Measurements from ENCODE around the gene CARS1. TPM values are rescaled to one million over a fixed set of nuclear protein-coding genes. Genes with fewer than 3 reads are reported as not detected.

Gene CARS1
- total RNA-seq (2012; rRNA removed) (65.8 and 78.3 TPM in 2 replicates), polyA plus RNA-seq (2012; rRNA removed) (62.5 and 72.7 TPM in 2 replicates), Bru-seq, nascent RNA (percentile 93 among the genes with signal in this experiment), BruChase-seq, experiment 1, labeled RNA remaining after a 6-hour chase (percentile 93 among the genes with signal in this experiment), BruChase-seq, experiment 2, labeled RNA remaining after a 2-hour chase (percentile 80 among the genes with signal in this experiment)
- 42.2 and 49.8 TPM in 2 replicates for polyA plus RNA-seq (2012; cell fraction: cytosol; rRNA removed)
- polyA plus RNA-seq (2012; cell fraction: nucleus; rRNA removed; ENCODE audit: low replicate concordance): 168 and 280 TPM in 2 replicates
- long read RNA-seq, transcript CARS-201 (22 exons, 2,491 nt): minor isoform, 34 of 310 reads
- long read RNA-seq, transcript CARS-203 (22 exons, 2,685 nt): major isoform, 100 of 310 reads
- long read RNA-seq, transcript CARS-202 (23 exons, 2,758 nt): minor isoform, 11 of 310 reads
- long read RNA-seq, partial matches to known transcripts: 97 of 310 reads
- long read RNA-seq, other reads (novel, unspliced or antisense): 67 of 310 reads

GRCh38 chr11:3057069-3057963, at the start of gene CARS1:
Gene CARS1, minus strand, starts transcription at chr11:3057423. Its CDS starts 56 bp downstream, at chr11:3057367.
- no peaks in the 10 kb centered on the region for H3K27me3 ChIP-seq (ENCODE audit: control insufficient read depth, insufficient read depth, low read length)
- peak within 1 kb of the TSS; percentile 56 for H3K18ac ChIP-seq (ENCODE audit: low read depth, low read length)
- peak within 1 kb of the TSS; percentile 94 for H3K4ac ChIP-seq (ENCODE audit: low read depth, low read length)
- whole genome bisulfite sequencing, 2 experiments (ENCODE audit: extremely low coverage in 2 of 2, insufficient read length in 1 of 2): 1% methylated on average over 39 of the region's 68 CpGs; no CpG with 5 or more reads in 1 of the 2 experiments
- H3K9ac ChIP-seq (ENCODE audit: low read depth, low read length): peak within 1 kb of the TSS; percentile 96
- H3K36me3 ChIP-seq (ENCODE audit: control insufficient read depth, insufficient read depth, low read length): peaks cover 17% of the 10 kb centered on the region
- H4K91ac ChIP-seq (ENCODE audit: insufficient read depth, low read depth, low read length): peak within 1 kb of the TSS; percentile 94
- H3K4me1 ChIP-seq (ENCODE audit: control insufficient read depth, insufficient read depth, low read length): peaks cover 11% of the 10 kb centered on the region
- H2AK5ac ChIP-seq (ENCODE audit: low read depth, low read length): peak within 1 kb of the TSS; percentile 94
- ChIA-PET POLR2A (ENCODE audit: unreplicated experiment) (interaction anchor here (0.6 kb wide), 1 partner anchor 153 kb away, joined by 4 read pairs; no protein-coding TSS in a partner anchor), CTCF (no interaction called here)
- H2BK120ac ChIP-seq (ENCODE audit: low read depth, low read length): peak within 1 kb of the TSS; percentile 65
- peak within 1 kb of the TSS; percentile 92 for H2BK5ac ChIP-seq (ENCODE audit: low read depth, low read length, poor library complexity, severe bottlenecking)
- H4K20me1 ChIP-seq (ENCODE audit: insufficient read depth, low read length): peaks cover 25% of the 10 kb centered on the region
- BruUV-seq (replicated peaks): no TSS peak
- H4K8ac ChIP-seq (ENCODE audit: low read depth in 2 of 2, low read length in 2 of 2): peak within 1 kb of the TSS; percentile 99 to 100
- H3K9me3 ChIP-seq (ENCODE audit: control insufficient read depth, insufficient read depth, low read length): no peaks in the 10 kb centered on the region
- intact Hi-C loops (cut with micrococcal nuclease): loop anchor here (10.0 kb wide), 1 partner anchor 107 kb away; the partner anchor contains the start of gene OSBPL5
- H3K79me1 ChIP-seq (ENCODE audit: low read depth in 1 of 2, low read length in 2 of 2): peaks cover 0 to 48% of the 10 kb centered on the region in 2 experiments; a peak in 3 of 4 replicates
- H2BK20ac ChIP-seq (ENCODE audit: low read depth, low read length): peak within 1 kb of the TSS; percentile 48; the same call in 1 of the 2 replicates
- TF ChIP-seq CEBPB (IDR thresholded peaks at IDR 0.05; ENCODE audit: low read depth, low read length): peak; percentile 98
- 0 out of 2 replicates have a peak, but pooled peaks have one; percentile 15 for TF ChIP-seq RAD21 (IDR thresholded peaks at IDR 0.05; ENCODE audit: low read length)
- TF ChIP-seq ELK1 (IDR thresholded peaks at IDR 0.05; ENCODE audit: borderline replicate concordance, low read depth, low read length): 0 out of 2 replicates have a peak, but pooled peaks have one; percentile 41
- TF ChIP-seq MAZ (IDR thresholded peaks at IDR 0.05; ENCODE audit: borderline replicate concordance, low read depth, low read length): peak; percentile 79; the same call in 1 of the 2 replicates
- no peak for TF ChIP-seq FOS (IDR thresholded peaks at IDR 0.05; ENCODE audit: low read depth, low read length)
- peak; percentile 88 for TF ChIP-seq MXI1 (IDR thresholded peaks at IDR 0.05; ENCODE audit: borderline replicate concordance, low read depth, low read length)
- TF ChIP-seq POLR2A (IDR thresholded peaks at IDR 0.05; ENCODE audit: low read depth, low read length): peak; percentile 96
- TF ChIP-seq MAFK (IDR thresholded peaks at IDR 0.05; ENCODE audit: low read depth, low read length): no peak
- TF ChIP-seq, protein P1, sequence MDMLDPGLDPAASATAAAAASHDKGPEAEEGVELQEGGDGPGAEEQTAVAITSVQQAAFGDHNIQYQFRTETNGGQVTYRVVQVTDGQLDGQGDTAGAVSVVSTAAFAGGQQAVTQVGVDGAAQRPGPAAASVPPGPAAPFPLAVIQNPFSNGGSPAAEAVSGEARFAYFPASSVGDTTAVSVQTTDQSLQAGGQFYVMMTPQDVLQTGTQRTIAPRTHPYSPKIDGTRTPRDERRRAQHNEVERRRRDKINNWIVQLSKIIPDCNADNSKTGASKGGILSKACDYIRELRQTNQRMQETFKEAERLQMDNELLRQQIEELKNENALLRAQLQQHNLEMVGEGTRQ (IDR thresholded peaks at IDR 0.05; ENCODE audit: low read depth, low read length): 0 out of 2 replicates have a peak, but pooled peaks have one; percentile 7
- H3K14ac ChIP-seq (replicated peaks; ENCODE audit: low read depth, low read length): peak within 1 kb of the TSS; percentile 93
- peak within 1 kb of the TSS; percentile 81 for H4K5ac ChIP-seq (ENCODE audit: low read depth, low read length)
- H2BK15ac ChIP-seq (ENCODE audit: low read depth, low read length): peak within 1 kb of the TSS; percentile 97; the same call in 2 of the 3 replicates
- H2AK9ac ChIP-seq (replicated peaks; ENCODE audit: low read depth, low read length, poor library complexity): peak within 1 kb of the TSS; percentile 100
- peak within 1 kb of the TSS; percentile 87 for H3K4me3 ChIP-seq (ENCODE audit: insufficient read depth, low read depth, low read length)
- peak within 1 kb of the TSS; percentile 91 for H3K23ac ChIP-seq (ENCODE audit: low read depth, low read length)
- ATAC-seq (ENCODE audit: low read depth) (peak; percentile 90), DNase-seq (peak; percentile 93)
- peak within 1 kb of the TSS; percentile 100 for H2AFZ ChIP-seq (replicated peaks; ENCODE audit: low read length, poor library complexity)
- peak within 1 kb of the TSS; percentile 89 for H3K56ac ChIP-seq (ENCODE audit: extremely low read depth, insufficient read depth, low read length)
- peaks cover 27% of the 10 kb centered on the region for H3K9me1 ChIP-seq (ENCODE audit: insufficient read depth, low read length)
- dilution Hi-C loops (cut with HindIII; ENCODE audit: low sequenced_read_pairs, unreplicated experiment): no loop called here
- peak within 1 kb of the TSS; percentile 97 for H3K27ac ChIP-seq (ENCODE audit: insufficient read depth, low read length)
- H3K4me2 ChIP-seq (ENCODE audit: low read depth, low read length): peak within 1 kb of the TSS; percentile 95
- in situ Hi-C loops (cut with MboI; ENCODE audit: low sequenced_read_pairs): loop anchor here (25.0 kb wide), 1 partner anchor 355 kb away; no protein-coding TSS in a partner anchor

All from IMR-90 (cell line).